ENCODE data around the gene NSUN3. TPM values are rescaled to one million over a fixed set of nuclear protein-coding genes. Genes with fewer than 3 reads are reported as not detected.

NSUN3 gene
- total RNA-seq, 2 experiments from 2014 or later: 10.4 to 13.5 TPM

DNA sequence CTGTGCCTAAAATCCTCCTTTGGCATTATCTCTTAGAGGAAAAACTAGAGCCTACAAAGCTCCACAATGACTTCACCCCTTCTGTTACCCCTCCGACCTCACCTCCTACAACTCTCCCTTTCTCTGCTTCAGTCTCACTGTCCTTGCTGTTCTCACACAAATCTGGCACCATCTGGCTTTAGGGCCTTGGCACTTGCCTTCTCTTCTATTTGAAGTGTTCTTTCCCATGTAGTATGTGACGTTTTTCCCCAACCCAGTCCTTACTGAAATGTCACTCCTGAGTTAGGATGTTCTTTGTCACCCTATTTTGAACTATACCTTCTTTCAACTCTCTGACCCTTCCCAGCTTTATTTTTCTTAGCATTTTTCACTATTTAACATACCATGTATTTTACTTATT, 43.2 kb upstream of the NSUN3 start:
- ChIA-PET CTCF (ENCODE audit: unreplicated experiment) (no interaction called here), POLR2A (interaction anchor here (0.6 to 1.6 kb wide), 4 partner anchors 12 to 89 kb away, joined by 4 to 7 read pairs (median 4); partner anchors contain the start of genes DHFR2 and NSUN3)
- BruUV-seq (replicated peaks): no TSS peak
- TF ChIP-seq EZH2phosphoT487 (IDR thresholded peaks at IDR 0.05; ENCODE audit: borderline replicate concordance, low read depth, low read length): no peak
- no peak overlapping the region for H2AFZ ChIP-seq (ENCODE audit: low read length)
- no peak overlapping the region for H3K27ac ChIP-seq (ENCODE audit: low read depth, low read length, poor library complexity, severe bottlenecking)
- DNase-seq (ENCODE audit: low spot score): no peak
- peaks cover 4% of the 10 kb centered on the region for H3K4me1 ChIP-seq (ENCODE audit: insufficient read depth, low read length, poor library complexity, severe bottlenecking)
- H3K9me3 ChIP-seq (ENCODE audit: low read length): no peaks in the 10 kb centered on the region
- no peaks in the 10 kb centered on the region for H3K79me2 ChIP-seq (ENCODE audit: insufficient read depth, low read depth, low read length)
- intact Hi-C loops (cut with micrococcal nuclease; ENCODE audit: unreplicated experiment): loop anchor here (5.0 kb wide), 1 partner anchor 48 kb away; no protein-coding TSS in a partner anchor
- H3K9me2 ChIP-seq (ENCODE audit: insufficient read depth, low read length): no peaks in the 10 kb centered on the region
- H3K4me2 ChIP-seq (ENCODE audit: low read length): no peak overlapping the region
- H3K36me3 ChIP-seq (ENCODE audit: insufficient read depth, low read length): no peaks in the 10 kb centered on the region
- no peak overlapping the region for H3K4me3 ChIP-seq (ENCODE audit: low read depth, low read length, poor library complexity, severe bottlenecking)
- H4K20me1 ChIP-seq (ENCODE audit: insufficient read depth, low read length): no peaks in the 10 kb centered on the region

GRCh38 chr3:94020293-94020692, 42.6 kb upstream of the NSUN3 start:
- Histone ChIP-seq H3K4me2 (ENCODE audit: low read length) (no peak overlapping the region), H3K9me3 (ENCODE audit: low read length) (no peaks in the 10 kb centered on the region), H2AFZ (ENCODE audit: low read length) (no peak overlapping the region), H3K36me3 (ENCODE audit: insufficient read depth, low read length) (no peaks in the 10 kb centered on the region), H3K4me3 (ENCODE audit: low read depth, low read length, poor library complexity, severe bottlenecking) (no peak overlapping the region), H4K20me1 (ENCODE audit: insufficient read depth, low read length) (no peaks in the 10 kb centered on the region), H3K79me2 (ENCODE audit: insufficient read depth, low read depth, low read length) (no peaks in the 10 kb centered on the region), H3K9me2 (ENCODE audit: insufficient read depth, low read length) (no peaks in the 10 kb centered on the region), H3K27ac (ENCODE audit: low read depth, low read length, poor library complexity, severe bottlenecking) (no peak overlapping the region), H3K4me1 (ENCODE audit: insufficient read depth, low read length, poor library complexity, severe bottlenecking) (no peaks in the 10 kb centered on the region)
- no peak for TF ChIP-seq CTCF (conservative IDR thresholded peaks at IDR 0.05; ENCODE audit: low read length)
- no peak for TF ChIP-seq EZH2phosphoT487 (IDR thresholded peaks at IDR 0.05; ENCODE audit: borderline replicate concordance, low read depth, low read length)
- BruUV-seq (replicated peaks): no TSS peak
- ChIA-PET CTCF (ENCODE audit: unreplicated experiment) (no interaction called here), POLR2A (interaction anchor here (0.6 to 1.6 kb wide), 3 partner anchors 12 to 60 kb away, joined by 4 to 7 read pairs (median 5); partner anchors contain the start of genes DHFR2 and NSUN3)
- intact Hi-C loops (cut with micrococcal nuclease; ENCODE audit: unreplicated experiment): loop anchor here (5.0 kb wide), 1 partner anchor 47 kb away; no protein-coding TSS in a partner anchor
- no peak for DNase-seq (ENCODE audit: low spot score)

GRCh38 chr3:94024385-94024784, 38.5 kb upstream of the NSUN3 start:
- TF ChIP-seq EZH2phosphoT487 (IDR thresholded peaks at IDR 0.05; ENCODE audit: borderline replicate concordance, low read depth, low read length) (no peak), CTCF (conservative IDR thresholded peaks at IDR 0.05; ENCODE audit: low read length) (no peak)
- no peaks in the 10 kb centered on the region for H3K4me1 ChIP-seq (ENCODE audit: insufficient read depth, low read length, poor library complexity, severe bottlenecking)
- no peaks in the 10 kb centered on the region for H4K20me1 ChIP-seq (ENCODE audit: insufficient read depth, low read length)
- H3K4me2 ChIP-seq (ENCODE audit: low read length): no peak overlapping the region
- H3K36me3 ChIP-seq (ENCODE audit: insufficient read depth, low read length): no peaks in the 10 kb centered on the region
- DNase-seq (ENCODE audit: low spot score): no peak
- CTCF ChIA-PET (ENCODE audit: unreplicated experiment): interaction anchor here (1.5 kb wide), 1 partner anchor 13 kb away, joined by 3 read pairs; no protein-coding TSS in a partner anchor
- no peak overlapping the region for H2AFZ ChIP-seq (ENCODE audit: low read length)
- no peak overlapping the region for H3K4me3 ChIP-seq (ENCODE audit: low read depth, low read length, poor library complexity, severe bottlenecking)
- intact Hi-C loops (cut with micrococcal nuclease; ENCODE audit: unreplicated experiment): loop anchor here (5.0 kb wide), 1 partner anchor 43 kb away; no protein-coding TSS in a partner anchor
- no peaks in the 10 kb centered on the region for H3K9me2 ChIP-seq (ENCODE audit: insufficient read depth, low read length)
- no peaks in the 10 kb centered on the region for H3K9me3 ChIP-seq (ENCODE audit: low read length)
- no TSS peak for BruUV-seq (replicated peaks)
- H3K79me2 ChIP-seq (ENCODE audit: insufficient read depth, low read depth, low read length): no peaks in the 10 kb centered on the region
- POLR2A ChIA-PET: interaction anchor here (1.0 to 1.4 kb wide), 4 partner anchors 9 to 38 kb away, joined by 3 read pairs; partner anchors contain the start of genes DHFR2 and NSUN3
- no peak overlapping the region for H3K27ac ChIP-seq (ENCODE audit: low read depth, low read length, poor library complexity, severe bottlenecking)
